GM10266 (cell line): ENCODE data around the gene LRRC4C.

Experiments used
- DNase-seq: peaks from one replicate; pipeline ENCODE4 v3.0.0; 2012; ENCODE audit errors: extremely low spot score
- TF ChIP-seq, protein P1 (sequence below): IDR thresholded peaks from 2 replicates; pipeline ENCODE4 v1.5.1; 2012; ENCODE audit warnings: mild to moderate bottlenecking, low read depth; ENCODE audit not compliant: control insufficient read depth, insufficient read depth; ENCODE audit errors: missing control alignments

The LRRC4C gene

DNA sequence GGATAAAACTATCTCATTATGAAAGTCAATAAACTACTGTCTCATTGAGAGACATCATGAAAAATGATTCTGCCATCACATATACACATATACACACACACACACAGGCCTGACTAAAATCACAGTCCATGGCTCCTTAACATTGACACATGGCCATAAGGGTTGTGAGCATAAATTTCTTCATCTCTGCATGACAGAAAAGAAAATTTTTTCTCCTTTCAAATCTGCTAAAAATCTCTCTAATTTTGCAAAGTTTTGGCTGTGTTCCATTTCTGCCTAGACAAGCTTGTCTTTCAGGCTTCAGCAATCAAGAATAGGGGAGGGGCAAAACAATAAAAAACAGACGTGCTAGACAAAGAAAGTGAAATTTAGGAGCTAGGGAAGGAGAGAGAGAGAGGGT is 324.5 kb downstream of the LRRC4C start:
- TF ChIP-seq, protein P1, sequence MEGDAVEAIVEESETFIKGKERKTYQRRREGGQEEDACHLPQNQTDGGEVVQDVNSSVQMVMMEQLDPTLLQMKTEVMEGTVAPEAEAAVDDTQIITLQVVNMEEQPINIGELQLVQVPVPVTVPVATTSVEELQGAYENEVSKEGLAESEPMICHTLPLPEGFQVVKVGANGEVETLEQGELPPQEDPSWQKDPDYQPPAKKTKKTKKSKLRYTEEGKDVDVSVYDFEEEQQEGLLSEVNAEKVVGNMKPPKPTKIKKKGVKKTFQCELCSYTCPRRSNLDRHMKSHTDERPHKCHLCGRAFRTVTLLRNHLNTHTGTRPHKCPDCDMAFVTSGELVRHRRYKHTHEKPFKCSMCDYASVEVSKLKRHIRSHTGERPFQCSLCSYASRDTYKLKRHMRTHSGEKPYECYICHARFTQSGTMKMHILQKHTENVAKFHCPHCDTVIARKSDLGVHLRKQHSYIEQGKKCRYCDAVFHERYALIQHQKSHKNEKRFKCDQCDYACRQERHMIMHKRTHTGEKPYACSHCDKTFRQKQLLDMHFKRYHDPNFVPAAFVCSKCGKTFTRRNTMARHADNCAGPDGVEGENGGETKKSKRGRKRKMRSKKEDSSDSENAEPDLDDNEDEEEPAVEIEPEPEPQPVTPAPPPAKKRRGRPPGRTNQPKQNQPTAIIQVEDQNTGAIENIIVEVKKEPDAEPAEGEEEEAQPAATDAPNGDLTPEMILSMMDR, result no peak
- no peak for DNase-seq

DNA sequence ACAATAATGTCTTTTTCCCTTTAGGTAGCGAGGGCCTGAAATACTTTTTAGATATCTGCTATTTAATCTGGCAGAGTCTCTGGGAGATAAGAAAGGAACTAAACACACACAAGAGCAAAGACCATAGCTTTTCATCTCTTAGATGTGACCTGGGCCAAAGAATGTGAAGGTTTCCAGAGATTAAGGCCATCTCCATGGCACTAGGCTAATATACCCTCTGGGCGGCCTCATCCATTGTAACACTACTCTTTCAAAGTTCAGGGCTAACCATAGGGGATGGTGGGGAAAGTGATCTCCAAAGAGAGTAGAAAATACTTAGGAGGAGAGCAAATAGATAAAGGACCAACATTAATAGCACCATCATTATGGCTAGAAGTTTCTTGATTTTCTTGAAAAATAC is 326.4 kb downstream of the LRRC4C start:
- no peak for DNase-seq
- TF ChIP-seq, protein P1, result no peak

DNA sequence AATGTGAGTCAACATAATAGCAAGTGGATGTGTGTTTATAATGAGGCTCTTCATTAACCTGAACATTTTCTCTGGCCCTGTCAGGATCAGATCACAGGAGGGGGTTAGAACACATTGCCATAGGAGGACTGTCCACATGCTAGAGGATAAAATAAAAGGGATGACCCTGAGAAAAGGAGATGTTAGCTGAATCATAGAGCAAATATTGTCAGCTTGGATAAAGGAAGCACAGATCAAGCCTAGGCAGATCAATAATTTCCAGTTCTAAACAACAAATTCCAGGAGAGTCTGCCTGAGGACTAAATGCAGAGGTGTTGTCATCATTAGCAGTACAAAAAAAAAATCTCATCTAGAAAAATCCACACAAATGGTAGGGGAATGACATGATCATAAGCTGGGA is 337.9 kb downstream of the LRRC4C start:
- TF ChIP-seq, protein P1, result no peak
- no peak for DNase-seq

DNA sequence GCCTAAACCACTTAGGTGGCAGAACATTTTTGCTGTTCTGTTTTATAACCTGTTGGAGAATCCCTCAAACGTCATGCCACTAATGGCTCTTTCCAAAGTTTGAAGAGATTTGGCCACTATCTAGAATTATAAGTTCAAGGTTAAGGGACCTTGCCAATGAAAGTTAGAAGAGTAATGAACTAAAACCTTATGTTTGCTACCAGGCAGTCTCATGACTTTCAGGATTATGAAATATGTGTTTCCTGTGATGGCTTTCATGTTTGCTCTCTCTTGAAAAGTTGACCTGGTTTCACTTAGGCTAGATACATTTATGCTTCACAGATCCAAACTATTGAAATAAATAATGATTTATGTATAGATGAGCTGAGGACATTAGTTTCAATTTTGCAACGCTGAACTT is 340.0 kb downstream of the LRRC4C start:
- TF ChIP-seq, protein P1, result no peak
- DNase-seq, result no peak

DNA sequence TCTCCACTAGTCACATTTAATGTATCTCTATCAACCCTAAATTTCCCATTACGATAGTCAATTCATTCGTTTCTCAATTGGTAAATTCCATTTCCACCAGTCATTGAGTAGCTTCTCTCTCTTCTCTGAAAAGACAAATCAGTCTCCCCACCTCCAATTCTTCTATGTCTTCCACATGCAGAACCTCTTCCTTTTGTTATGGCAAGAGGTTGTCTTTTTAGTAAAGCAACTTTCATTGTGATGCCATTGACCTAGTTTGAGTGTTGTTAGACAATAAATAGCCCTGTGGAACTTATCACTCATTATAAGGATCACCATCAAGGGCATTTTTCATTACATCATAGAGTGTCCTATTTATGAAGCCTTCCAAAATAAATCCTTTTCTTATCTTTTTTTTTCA is 340.9 kb downstream of the LRRC4C start:
- TF ChIP-seq, protein P1, result no peak
- no peak for DNase-seq

DNA sequence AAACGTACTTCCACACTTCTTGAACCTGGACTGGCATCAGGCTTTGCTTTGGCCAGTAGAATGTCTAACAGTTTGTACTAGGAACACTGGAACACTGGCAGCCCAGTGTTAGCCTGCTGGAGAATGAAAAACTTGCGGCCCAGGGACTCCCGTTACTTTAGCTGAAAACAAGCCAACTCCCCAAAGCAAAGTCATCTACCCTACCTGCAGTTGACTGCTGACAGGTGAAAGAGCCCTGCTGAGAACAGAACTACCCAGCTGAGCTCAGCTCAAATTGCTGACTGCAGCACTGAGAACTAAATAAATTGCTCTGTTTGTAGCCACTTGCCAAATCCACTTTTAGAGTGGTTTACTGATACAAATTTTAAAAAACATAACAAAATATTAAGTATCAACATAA is 342.5 kb downstream of the LRRC4C start:
- no peak for DNase-seq
- TF ChIP-seq, protein P1, result no peak

DNA sequence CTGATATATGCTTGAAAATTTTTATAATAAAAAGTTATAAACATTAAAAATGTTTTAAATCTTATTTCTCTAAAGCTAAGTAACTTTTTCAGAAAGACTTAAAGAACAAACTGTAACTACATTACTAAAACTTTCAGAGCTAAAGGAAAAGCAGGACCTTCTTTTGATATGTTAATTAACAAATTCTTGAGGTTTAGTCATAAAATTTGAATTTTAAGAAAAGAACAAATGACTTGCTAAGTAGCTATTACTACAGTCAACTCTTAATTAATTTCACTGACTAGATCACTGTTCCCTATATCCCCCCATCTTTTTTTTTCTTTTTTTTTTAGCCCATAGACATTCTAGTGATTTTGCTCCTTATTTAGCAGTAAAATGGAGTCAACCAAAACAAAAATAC is 344.4 kb downstream of the LRRC4C start:
- TF ChIP-seq, protein P1, result no peak
- DNase-seq, result no peak
